Activated CD4-positive, alpha-beta T cell treated with anti-CD3 and anti-CD28 coated beads, Interleukin-2, Interleukin-4, amounts not matched to agents 100 ng/mL and 50 ng/mL, durations not matched to agents 16 hours and 8 hours (primary cell): Measurements from ENCODE around the gene POP7.
A peak's percentile ranks its signal among the peaks of the same experiment; 100 is the strongest.
"Not testable (repeated sequence)": the region's sequence is repeated elsewhere in the genome, so short reads cannot be mapped to it uniquely, and the experiment has no call there.

Experiments
- DNase-seq: peaks from one replicate; pipeline ENCODE4 v3.0.0-alpha.2; 2020; ENCODE audit warnings: low spot score

The POP7 gene

GRCh38 chr7:100705753-100706671, at the start of gene POP7:
Gene POP7 (plus strand): TSS chr7:100706121. CDS start chr7:100706831, 710 bp downstream.
- DNase-seq: peak; percentile 99

- DNase-seq: not testable (repeated sequence)
Observed at GRCh38 chr7:100662194-100662776, 43.6 kb upstream of the POP7 start.

GRCh38 chr7:100665168-100665726, 40.7 kb upstream of the POP7 start:
- DNase-seq: no peak

DNA sequence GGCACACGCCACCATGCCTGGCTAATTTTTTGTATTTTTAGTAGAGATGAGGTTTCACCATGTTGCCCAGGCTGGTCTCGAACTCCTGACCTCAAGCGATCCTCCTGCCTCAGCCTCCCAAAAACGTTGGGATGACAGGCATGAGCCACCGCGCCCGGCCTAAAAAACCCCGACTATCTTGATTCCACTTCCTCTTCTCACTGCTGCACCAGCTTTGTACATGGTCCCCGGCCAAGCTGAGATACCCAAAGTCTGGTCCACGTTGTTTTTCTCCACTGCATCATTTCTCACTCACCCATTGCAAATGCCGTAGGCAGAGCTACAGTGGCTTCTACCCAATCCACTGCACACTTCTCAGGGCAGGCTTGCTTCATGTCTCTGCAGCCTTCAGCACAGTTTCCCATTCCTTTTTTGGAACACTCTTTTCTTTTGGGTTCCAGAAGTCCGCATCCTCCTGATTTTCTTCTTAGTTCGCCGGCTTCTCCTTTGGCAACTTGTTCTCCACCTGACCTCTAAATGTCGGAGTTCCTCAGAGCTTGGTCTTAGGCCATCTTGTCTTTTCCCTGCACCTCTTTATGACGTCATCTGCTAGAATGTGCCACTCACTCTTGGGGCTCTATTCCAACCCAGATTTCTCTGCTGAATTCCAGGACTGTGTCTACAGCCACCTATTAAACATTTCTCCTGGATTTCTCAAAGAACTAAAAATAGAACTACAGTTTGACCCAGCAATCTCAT, 38.4 kb upstream of the POP7 start:
- no peak for DNase-seq

- no peak for DNase-seq
Observed at GRCh38 chr7:100668069-100668449, 37.9 kb upstream of the POP7 start.

- DNase-seq: not testable (repeated sequence)
Observed at GRCh38 chr7:100669106-100669505, 36.8 kb upstream of the POP7 start.

- no peak for DNase-seq
Observed at GRCh38 chr7:100670074-100670473, 35.8 kb upstream of the POP7 start.

DNA sequence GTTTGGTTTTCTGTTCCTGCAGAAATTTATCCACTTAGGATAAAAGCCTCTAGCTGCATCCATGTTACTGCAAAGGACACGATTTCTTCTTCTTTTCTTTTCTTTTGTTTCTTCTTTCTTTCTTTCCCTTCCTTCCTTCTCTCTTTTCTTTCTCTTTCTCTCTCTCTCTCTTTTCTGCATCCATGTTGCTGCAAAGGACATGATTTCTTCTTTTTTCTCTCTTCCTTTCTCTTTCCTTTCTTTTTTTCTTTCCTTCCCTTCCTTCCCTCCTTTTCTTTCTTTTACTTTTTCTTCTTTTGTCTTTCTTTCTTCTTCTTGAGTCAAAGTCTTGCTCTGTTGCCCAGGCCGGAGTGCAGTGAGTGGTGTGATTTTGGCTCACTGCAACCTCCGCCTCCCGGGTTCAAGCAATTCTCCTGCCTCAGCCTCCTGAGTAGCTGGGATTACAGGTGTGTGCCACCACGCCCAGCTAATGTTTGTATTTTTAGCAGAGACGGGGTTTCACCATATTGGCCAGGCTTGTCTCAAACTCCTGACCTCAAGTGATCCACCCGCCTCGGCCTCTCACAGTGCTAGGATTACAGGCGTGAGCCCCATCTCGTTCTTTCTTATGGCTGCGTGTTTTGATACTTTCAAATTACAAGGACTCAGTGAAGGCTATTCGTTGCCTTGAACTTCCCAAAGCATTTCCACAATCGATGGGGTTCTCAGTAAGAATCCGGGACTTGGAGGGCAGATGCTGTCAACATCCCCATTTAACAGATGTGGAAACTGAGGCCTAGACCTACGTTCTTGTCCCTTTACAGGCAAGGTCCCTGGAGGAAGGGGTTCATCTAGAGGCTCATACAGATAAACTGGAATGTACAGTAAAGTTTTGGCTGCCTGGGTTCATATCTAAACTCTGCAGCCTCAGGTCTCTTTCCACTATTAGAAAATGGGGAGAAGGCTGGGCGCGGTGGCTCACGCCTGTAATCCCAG, 34.3 kb upstream of the POP7 start:
- DNase-seq: no peak

GRCh38 chr7:100673302-100673941, 32.5 kb upstream of the POP7 start, which contains the start of gene GNB2:
Gene GNB2 (plus strand): TSS chr7:100673740. CDS start chr7:100676266, 2,526 bp downstream.
- peak; percentile 99 for DNase-seq

DNA sequence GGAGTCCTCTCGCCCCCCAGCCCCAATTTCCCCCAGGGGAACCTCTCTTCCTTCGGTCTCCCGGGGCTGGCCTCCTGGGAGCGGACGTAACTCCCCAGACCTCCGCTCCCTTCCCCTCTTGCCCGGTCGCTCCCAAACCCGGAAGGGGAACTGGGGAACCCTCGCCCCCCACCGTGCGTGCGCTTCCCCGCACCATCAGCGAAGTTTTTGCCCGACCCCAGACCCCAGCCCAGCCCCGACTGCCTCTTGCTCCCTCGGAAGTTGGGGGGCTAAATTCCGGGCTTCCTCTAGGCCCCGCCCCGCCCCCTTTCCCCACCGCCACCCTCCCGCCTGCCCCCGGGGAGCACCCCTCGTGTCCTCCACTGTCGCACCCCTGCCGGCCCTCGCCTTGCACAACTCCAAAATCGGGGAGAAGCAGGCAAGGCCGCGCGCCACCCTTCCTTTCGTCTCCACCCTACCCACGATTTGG, 31.9 kb upstream of the POP7 start:
- DNase-seq: no peak

DNA sequence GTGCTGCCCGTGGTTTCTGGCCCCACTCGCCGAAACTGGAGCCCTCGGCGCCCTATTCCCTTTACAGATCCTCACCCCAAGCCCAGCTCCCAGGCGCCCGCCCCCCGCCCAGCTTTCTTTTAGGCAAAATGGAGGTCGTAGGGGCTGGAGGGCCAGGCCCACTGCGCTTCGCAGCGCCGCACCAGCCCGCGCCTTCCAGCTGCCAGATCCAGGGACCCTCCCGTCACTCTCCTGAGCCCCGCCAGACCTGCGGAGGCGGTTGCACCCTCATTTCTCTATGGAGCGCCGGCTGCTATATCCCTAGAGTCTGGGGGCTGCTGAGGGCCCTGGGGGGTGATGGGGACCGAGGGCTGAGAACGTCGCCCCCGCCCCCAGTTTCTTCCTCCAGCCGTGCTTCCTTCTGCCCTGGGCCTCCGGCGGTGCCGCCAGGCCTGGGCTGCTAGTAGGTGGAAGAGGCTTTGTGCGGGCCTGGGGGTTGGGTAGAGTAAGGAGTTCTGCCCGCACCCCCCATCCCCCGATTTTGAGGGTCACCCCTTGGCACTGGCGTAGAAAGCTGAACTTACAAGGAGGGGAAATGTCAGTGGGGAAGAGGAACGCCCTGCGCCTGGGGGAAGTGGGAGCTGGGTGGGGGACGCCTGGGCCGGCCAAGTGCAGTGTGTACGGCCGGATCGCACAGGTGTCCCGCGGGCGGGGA, 31.4 kb upstream of the POP7 start:
- DNase-seq: no peak

- no peak for DNase-seq
Observed at GRCh38 chr7:100675105-100675451, 30.8 kb upstream of the POP7 start.

- DNase-seq: peak; percentile 88
Observed at GRCh38 chr7:100675581-100676350, 30.2 kb upstream of the POP7 start.

GRCh38 chr7:100676501-100677306, 29.2 kb upstream of the POP7 start:
- no peak for DNase-seq

DNA sequence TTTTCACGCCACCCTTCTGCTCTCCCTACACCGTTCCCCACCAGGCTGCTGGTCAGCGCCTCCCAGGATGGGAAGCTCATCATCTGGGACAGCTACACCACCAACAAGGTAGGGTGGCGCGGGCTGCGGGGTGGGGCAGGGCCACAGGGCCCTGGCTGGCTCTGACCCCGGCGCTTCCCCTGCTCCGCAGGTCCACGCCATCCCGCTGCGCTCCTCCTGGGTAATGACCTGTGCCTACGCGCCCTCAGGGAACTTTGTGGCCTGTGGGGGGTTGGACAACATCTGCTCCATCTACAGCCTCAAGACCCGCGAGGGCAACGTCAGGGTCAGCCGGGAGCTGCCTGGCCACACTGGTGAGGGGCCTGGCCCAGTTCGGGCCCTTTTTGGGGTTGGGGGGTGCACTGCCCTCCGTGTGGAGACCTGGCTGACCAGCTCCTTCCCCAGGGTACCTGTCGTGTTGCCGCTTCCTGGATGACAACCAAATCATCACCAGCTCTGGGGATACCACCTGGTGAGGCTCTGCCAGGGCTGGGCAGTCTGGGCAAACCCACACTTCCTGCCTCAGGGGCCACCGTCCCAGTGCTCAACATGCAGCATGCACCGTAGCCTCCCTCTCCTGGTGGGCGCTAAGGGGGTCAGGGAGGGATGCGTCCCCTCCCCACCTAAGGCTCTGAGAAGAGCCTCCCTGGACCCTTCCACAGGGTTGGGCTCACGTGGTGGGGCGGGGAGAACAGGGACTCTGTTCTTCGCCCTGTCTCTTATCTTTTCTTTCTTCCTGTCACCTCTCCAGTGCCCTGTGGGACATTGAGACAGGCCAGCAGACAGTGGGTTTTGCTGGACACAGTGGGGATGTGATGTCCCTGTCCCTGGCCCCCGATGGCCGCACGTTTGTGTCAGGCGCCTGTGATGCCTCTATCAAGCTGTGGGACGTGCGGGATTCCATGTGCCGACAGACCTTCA, 28.3 kb upstream of the POP7 start:
- no peak for DNase-seq

DNA sequence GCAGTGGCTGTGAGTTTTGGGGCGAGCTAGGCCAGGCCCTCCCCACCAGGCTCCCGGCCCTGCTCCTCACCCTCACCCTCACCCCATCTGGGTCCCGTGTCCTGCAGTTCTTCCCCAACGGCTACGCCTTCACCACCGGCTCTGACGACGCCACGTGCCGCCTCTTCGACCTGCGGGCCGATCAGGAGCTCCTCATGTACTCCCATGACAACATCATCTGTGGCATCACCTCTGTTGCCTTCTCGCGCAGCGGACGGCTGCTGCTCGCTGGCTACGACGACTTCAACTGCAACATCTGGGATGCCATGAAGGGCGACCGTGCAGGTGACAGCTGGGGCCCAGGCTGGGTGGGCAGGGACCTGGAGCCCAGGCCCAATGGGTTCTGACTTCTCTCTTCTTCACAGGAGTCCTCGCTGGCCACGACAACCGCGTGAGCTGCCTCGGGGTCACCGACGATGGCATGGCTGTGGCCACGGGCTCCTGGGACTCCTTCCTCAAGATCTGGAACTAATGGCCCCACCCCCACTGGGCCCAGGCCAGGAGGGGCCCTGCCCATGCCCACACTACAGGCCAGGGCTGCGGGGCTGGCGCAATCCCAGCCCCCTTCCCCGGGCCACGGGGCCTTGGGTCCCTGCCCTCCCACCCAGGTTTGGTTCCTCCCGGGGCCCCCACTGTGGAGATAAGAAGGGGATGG, 27.5 kb upstream of the POP7 start:
- no peak for DNase-seq
